Fibroblast of the aortic adventitia (primary cell): Measurements from ENCODE around the gene GLS. TPM values are rescaled to one million over a fixed set of nuclear protein-coding genes. Genes with fewer than 3 reads are reported as not detected.
"Not testable (repeated sequence)": the region's sequence is repeated elsewhere in the genome, so short reads cannot be mapped to it uniquely, and the experiment has no call there.

Experiments used
- DNase-seq: peaks from one replicate; pipeline ENCODE4 v3.0.0-alpha.2; 2010; ENCODE audit warnings: low read depth
- H3K4me3 ChIP-seq: 2 replicates; pipeline ENCODE4 v1.5.1; 2011; ENCODE audit warnings: low read depth, mild to moderate bottlenecking, control low read depth, low read length, moderate library complexity
- CTCF ChIP-seq: IDR thresholded peaks from 2 replicates; pipeline ENCODE4 v1.5.1; 2011; ENCODE audit warnings: mild to moderate bottlenecking, low read length, control low read depth, inconsistent platforms; ENCODE audit not compliant: insufficient read depth
- total RNA-seq: library from RNA; depleted of rRNA; stranded (reverse); fragments of >200 nt; gene quantifications from 2 replicates; pipeline ENCODE4 v1.2.3, GENCODE V29; 2012; ENCODE audit warnings: low replicate concordance

Gene GLS
- total RNA-seq, 1 donor = 116 TPM

GRCh38 chr2:190959911-190960788 lies 79.5 kb downstream of the GLS start:
- H3K4me3 ChIP-seq = no peak overlapping the region
- no peak for DNase-seq
- TF ChIP-seq CTCF = no peak

- DNase-seq = not testable (repeated sequence)
These were observed 80.5 kb downstream of the GLS start for GRCh38 chr2:190961117-190961516.

GRCh38 chr2:190961918-190962487 lies 81.4 kb downstream of the GLS start:
- DNase-seq = peak; percentile 59
- TF ChIP-seq CTCF = no peak
- H3K4me3 ChIP-seq = no peak overlapping the region

More at GRCh38 chr2:190961117-190961516, 80.5 kb downstream of the GLS start:
- not testable (repeated sequence) for H3K4me3 ChIP-seq

- DNase-seq = no peak
- H3K4me3 ChIP-seq = no peak overlapping the region
- TF ChIP-seq CTCF = no peak
These were observed 82.5 kb downstream of the GLS start for GRCh38 chr2:190963088-190963487.

- TF ChIP-seq CTCF = no peak
- H3K4me3 ChIP-seq = no peak overlapping the region
- no peak for DNase-seq
These were observed 83.7 kb downstream of the GLS start for GRCh38 chr2:190964170-190964795.

GRCh38 chr2:190965580-190966222 lies 85.1 kb downstream of the GLS start:
- no peak overlapping the region for H3K4me3 ChIP-seq
- no peak for DNase-seq
- no peak for TF ChIP-seq CTCF

- no peak overlapping the region for H3K4me3 ChIP-seq
- DNase-seq = no peak
- TF ChIP-seq CTCF = no peak
These were observed 87.9 kb downstream of the GLS start for GRCh38 chr2:190968522-190968921.
